OCI-LY1 (cell line): Measurements from ENCODE around the gene ZDHHC1.

Experiments
- H2AFZ ChIP-seq: fragments of 200-600 bp; sonication (generic), shearing (Covaris generic); 2 replicates; pipeline ENCODE4 v1.6.0; 2014; ENCODE audit warnings: antibody characterized with exemption, mild to moderate bottlenecking, low read length
- H3F3A ChIP-seq: fragments of 200-600 bp; sonication (generic), shearing (Covaris generic); 2 replicates; pipeline ENCODE4 v1.6.0; 2014; ENCODE audit warnings: mild to moderate bottlenecking, antibody characterized with exemption, low read length, moderate library complexity; ENCODE audit not compliant: insufficient read depth
- H3K27ac ChIP-seq: fragments of 200-600 bp; sonication (generic); 2 replicates; pipeline ENCODE4 v1.5.1; 2014; ENCODE audit warnings: low read length, mixed run types, mild to moderate bottlenecking, low read depth; ENCODE audit not compliant: poor library complexity, severe bottlenecking
- H3K27me3 ChIP-seq: fragments of 200-600 bp; sonication (generic); 2 replicates; pipeline ENCODE4 v1.6.0; 2014; ENCODE audit warnings: antibody characterized with exemption, mild to moderate bottlenecking, low read length, moderate library complexity; ENCODE audit not compliant: insufficient read depth
- H3K36me3 ChIP-seq: fragments of 200-600 bp; sonication (generic); 2 replicates; pipeline ENCODE4 v1.6.1; 2014; ENCODE audit warnings: mild to moderate bottlenecking, antibody characterized with exemption, low read length, moderate library complexity, mixed read lengths; ENCODE audit not compliant: insufficient read depth
- H3K4me1 ChIP-seq: fragments of 200-600 bp; sonication (generic); 2 replicates; pipeline ENCODE4 v1.5.1; 2014; ENCODE audit warnings: mild to moderate bottlenecking, low read length, moderate library complexity; ENCODE audit not compliant: insufficient read depth, severe bottlenecking
- H3K4me2 ChIP-seq: fragments of 200-600 bp; sonication (generic), shearing (Covaris generic); 2 replicates; pipeline ENCODE4 v1.6.1; 2014; ENCODE audit warnings: low read length
- H3K4me3 ChIP-seq: fragments of 200-600 bp; sonication (generic); 2 replicates; pipeline ENCODE4 v1.5.1; 2014; ENCODE audit warnings: low read length, low read depth, mild to moderate bottlenecking, mixed read lengths; ENCODE audit not compliant: poor library complexity, severe bottlenecking
- H3K79me2 ChIP-seq: fragments of 200-600 bp; shearing (Covaris generic); 2 replicates; pipeline ENCODE4 v1.6.1; 2016; ENCODE audit warnings: mixed run types, low read length, mixed read lengths; ENCODE audit not compliant: insufficient read depth
- H3K9ac ChIP-seq: fragments of 200-600 bp; sonication (generic), shearing (Covaris generic); 2 replicates; pipeline ENCODE4 v1.6.1; 2014; ENCODE audit warnings: mild to moderate bottlenecking, low read length, mixed read lengths
- H3K9me2 ChIP-seq: fragments of 200-600 bp; sonication (generic), shearing (Covaris generic); 2 replicates; pipeline ENCODE4 v1.6.1; 2014; ENCODE audit warnings: low read depth, mild to moderate bottlenecking, low read length, mixed read lengths
- H3K9me3 ChIP-seq: fragments of 200-600 bp; shearing (Covaris generic); 2 replicates; pipeline ENCODE4 v1.6.1; 2014; ENCODE audit warnings: low read length, mixed read lengths
- H4K20me1 ChIP-seq: fragments of 200-600 bp; sonication (generic), shearing (Covaris generic); 2 replicates; pipeline ENCODE4 v1.6.0; 2016; ENCODE audit warnings: mild to moderate bottlenecking, low read length; ENCODE audit not compliant: insufficient read depth
- CTCF ChIP-seq: fragments of 200-600 bp; sonication (generic), shearing (Covaris generic); IDR thresholded peaks from 2 replicates; pipeline ENCODE4 v1.5.1; 2017; ENCODE audit warnings: mild to moderate bottlenecking, antibody characterized with exemption, low read length, moderate library complexity, mixed read lengths
- EZH2 ChIP-seq: fragments of 200-600 bp; sonication (generic), shearing (Covaris generic); IDR thresholded peaks from 2 replicates; pipeline ENCODE4 v1.8.0; 2017; ENCODE audit warnings: borderline replicate concordance, mixed run types, mild to moderate bottlenecking, antibody characterized with exemption, low read length, moderate library complexity, mixed read lengths

Gene ZDHHC1

GRCh38 chr16:67426022-67426421 is 9.7 kb upstream of the ZDHHC1 start:
- Histone ChIP-seq H3K9ac (no peak overlapping the region), H3K36me3 (no peaks in the 10 kb centered on the region), H3K79me2 (no peaks in the 10 kb centered on the region), H3K27me3 (peaks cover 20% of the 10 kb centered on the region), H3F3A (no peaks in the 10 kb centered on the region), H3K27ac (no peak overlapping the region), H4K20me1 (no peaks in the 10 kb centered on the region), H3K4me2 (no peak overlapping the region), H3K9me2 (no peaks in the 10 kb centered on the region), H2AFZ (no peak overlapping the region), H3K9me3 (no peaks in the 10 kb centered on the region), H3K4me3 (no peak overlapping the region), H3K4me1 (peaks cover 11% of the 10 kb centered on the region)
- no peak for TF ChIP-seq EZH2
- no peak for TF ChIP-seq CTCF

- TF ChIP-seq CTCF (no peak), EZH2 (no peak)
- Histone ChIP-seq H3K4me3 (no peak overlapping the region), H3K79me2 (no peaks in the 10 kb centered on the region), H3K4me1 (peaks cover 9% of the 10 kb centered on the region), H3K4me2 (peak overlapping the region; percentile 63; the same call in 1 of the 2 replicates), H3K9me3 (no peaks in the 10 kb centered on the region), H3K27ac (no peak overlapping the region), H3F3A (no peaks in the 10 kb centered on the region), H4K20me1 (no peaks in the 10 kb centered on the region), H3K9me2 (no peaks in the 10 kb centered on the region), H3K36me3 (no peaks in the 10 kb centered on the region), H3K27me3 (peaks cover 20% of the 10 kb centered on the region), H2AFZ (no peak overlapping the region), H3K9ac (no peak overlapping the region)
These were observed 9.3 kb upstream of the ZDHHC1 start for GRCh38 chr16:67425580-67425979.

- H3K4me1 ChIP-seq, result peaks cover 6% of the 10 kb centered on the region
- no peak overlapping the region for H3K27ac ChIP-seq
- TF ChIP-seq CTCF, result no peak
- TF ChIP-seq EZH2, result no peak
- peak overlapping the region; percentile 44 for H3K4me3 ChIP-seq
- peaks cover 20% of the 10 kb centered on the region for H3K27me3 ChIP-seq
- H3K9ac ChIP-seq, result no peak overlapping the region
- no peaks in the 10 kb centered on the region for H3K9me3 ChIP-seq
- H3K9me2 ChIP-seq, result no peaks in the 10 kb centered on the region
- H2AFZ ChIP-seq, result no peak overlapping the region
- H3K79me2 ChIP-seq, result no peaks in the 10 kb centered on the region
- H4K20me1 ChIP-seq, result no peaks in the 10 kb centered on the region
- H3K36me3 ChIP-seq, result no peaks in the 10 kb centered on the region
- H3F3A ChIP-seq, result no peaks in the 10 kb centered on the region
- H3K4me2 ChIP-seq, result peak overlapping the region; percentile 63
These were observed 8.8 kb upstream of the ZDHHC1 start for GRCh38 chr16:67425061-67425460.
